ENCODE measurements around the gene C5orf47.

Gene C5orf47

GRCh38 chr5:174046558-174046957 is 57.6 kb downstream of the C5orf47 start:
- Mint-ChIP-seq H3K4me1 (ENCODE audit: low read depth) (no peaks in the 10 kb centered on the region), H3K27me3 (peaks cover 34% of the 10 kb centered on the region), H3K27ac (no peak overlapping the region), H3K9me3 (ENCODE audit: low read depth) (peaks cover 7% of the 10 kb centered on the region), H3K4me3 (no peak overlapping the region), H3K36me3 (no peaks in the 10 kb centered on the region)

DNA sequence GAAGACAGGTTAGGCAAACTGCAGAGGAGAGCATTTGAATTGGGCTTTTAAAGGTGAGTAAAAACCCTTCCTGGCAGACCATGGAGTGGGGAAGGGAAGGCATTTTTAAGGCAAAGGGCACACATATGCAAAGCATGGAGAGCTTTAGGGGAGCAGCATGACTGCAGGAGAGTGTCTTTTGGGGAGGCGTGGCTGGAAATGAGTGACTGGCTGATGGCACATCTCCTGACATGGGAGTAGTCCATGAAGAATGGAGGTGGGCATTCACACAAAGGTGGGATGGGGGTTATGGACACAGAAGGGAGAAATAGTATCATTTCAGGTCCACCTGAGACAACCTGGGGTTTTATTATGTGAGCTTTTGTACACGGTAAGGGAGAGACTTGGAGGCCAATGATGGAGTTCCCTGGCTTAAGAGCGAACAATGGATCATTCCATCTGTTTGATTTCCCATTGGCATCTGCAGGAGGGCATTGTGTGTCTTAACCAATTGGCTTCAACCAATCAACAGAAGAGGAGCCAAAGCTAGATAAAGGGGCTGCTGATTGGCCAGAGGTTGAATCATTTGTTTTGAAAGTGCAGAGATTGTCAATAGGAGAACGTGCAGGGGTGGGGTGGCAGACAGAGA is 58.6 kb downstream of the C5orf47 start:
- Mint-ChIP-seq H3K4me3 (no peak overlapping the region), H3K27ac (no peak overlapping the region), H3K27me3 (peaks cover 31% of the 10 kb centered on the region)

GRCh38 chr5:174052636-174053035 is 63.7 kb downstream of the C5orf47 start:
- Mint-ChIP-seq H3K36me3 (no peaks in the 10 kb centered on the region), H3K27me3 (peaks cover 5% of the 10 kb centered on the region), H3K4me3 (no peak overlapping the region), H3K27ac (no peak overlapping the region), H3K9me3 (ENCODE audit: low read depth) (no peaks in the 10 kb centered on the region), H3K4me1 (ENCODE audit: low read depth) (no peaks in the 10 kb centered on the region)

More for the DNA sequence above, 58.6 kb downstream of the C5orf47 start:
- Mint-ChIP-seq H3K36me3 (no peaks in the 10 kb centered on the region), H3K4me1 (ENCODE audit: low read depth) (no peaks in the 10 kb centered on the region), H3K9me3 (ENCODE audit: low read depth) (peaks cover 7% of the 10 kb centered on the region)

- Mint-ChIP-seq H3K9me3 (ENCODE audit: low read depth) (no peaks in the 10 kb centered on the region), H3K4me1 (ENCODE audit: low read depth) (no peaks in the 10 kb centered on the region), H3K36me3 (no peaks in the 10 kb centered on the region), H3K4me3 (no peak overlapping the region), H3K27ac (no peak overlapping the region), H3K27me3 (peaks cover 3% of the 10 kb centered on the region)
Measured at GRCh38 chr5:174053905-174054304, 64.9 kb downstream of the C5orf47 start.
